Stimulated activated naive CD4-positive, alpha-beta T cell (primary cell): ENCODE measurements around the gene FKBP9.
"Not testable (repeated sequence)": the region's sequence is repeated elsewhere in the genome, so short reads cannot be mapped to it uniquely, and the experiment has no call there.

Source experiments
- DNase-seq, 6 experiments: peaks; one replicate each; lab custom pipeline; 2025; lab: John Stamatoyannopoulos, UW

The FKBP9 gene

DNA sequence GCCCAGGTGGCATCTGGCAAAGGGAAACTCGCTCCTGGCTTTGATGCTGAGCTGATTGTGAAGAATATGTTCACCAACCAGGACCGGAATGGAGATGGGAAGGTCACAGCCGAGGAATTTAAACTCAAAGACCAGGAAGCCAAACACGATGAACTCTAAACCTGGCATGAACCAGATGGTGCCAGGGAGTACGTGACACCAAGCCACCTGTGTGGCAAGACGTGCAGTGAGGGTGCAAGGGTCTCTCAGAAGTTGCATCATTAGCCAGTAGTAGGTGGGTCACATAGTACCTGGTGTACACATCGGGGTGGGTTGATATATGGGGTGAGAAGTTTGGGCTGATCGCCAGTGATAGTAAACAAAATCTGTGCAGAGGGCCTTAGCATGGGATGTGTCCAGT, 48.0 kb downstream of the FKBP9 start:
- DNase-seq: not testable (repeated sequence)

DNA sequence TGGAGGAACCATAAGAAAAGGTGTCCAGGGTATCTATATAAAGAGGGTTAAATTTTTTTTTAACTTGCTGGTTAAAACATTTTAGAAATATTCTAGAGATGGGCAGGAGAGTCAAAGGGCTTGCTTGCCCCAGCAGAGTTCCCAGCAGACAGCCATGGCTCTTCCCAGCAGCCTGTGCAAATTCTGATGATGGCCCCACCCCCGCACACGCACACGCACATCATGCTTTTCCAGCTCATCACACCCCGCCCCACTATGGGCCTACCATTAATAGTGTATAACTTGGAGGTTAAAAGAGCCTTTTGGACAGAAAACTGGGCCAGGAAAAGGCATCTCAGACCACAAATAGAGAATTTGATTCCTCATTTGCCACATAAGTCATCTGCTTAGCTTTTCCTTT, 48.5 kb downstream of the FKBP9 start:
- not testable (repeated sequence) for DNase-seq

DNA sequence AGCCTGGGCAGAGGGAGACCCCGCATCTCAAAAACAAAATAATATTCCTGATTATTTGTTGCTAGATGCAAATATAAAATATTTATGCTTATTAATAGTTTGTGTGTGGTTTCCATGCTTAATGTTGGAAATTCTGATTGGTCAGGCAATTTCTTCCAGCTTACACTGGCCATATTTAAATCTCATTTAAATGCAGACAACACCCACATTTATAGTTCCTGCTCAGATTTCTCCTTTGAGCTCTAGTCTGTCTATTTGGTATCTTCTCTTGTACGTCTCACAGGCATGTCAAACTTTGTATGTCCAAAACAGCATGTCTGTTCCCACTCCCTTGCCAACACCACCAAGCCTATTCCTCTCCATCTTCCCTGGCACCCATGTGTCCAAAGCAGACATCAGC, 52.5 kb downstream of the FKBP9 start:
- no peak for DNase-seq

DNA sequence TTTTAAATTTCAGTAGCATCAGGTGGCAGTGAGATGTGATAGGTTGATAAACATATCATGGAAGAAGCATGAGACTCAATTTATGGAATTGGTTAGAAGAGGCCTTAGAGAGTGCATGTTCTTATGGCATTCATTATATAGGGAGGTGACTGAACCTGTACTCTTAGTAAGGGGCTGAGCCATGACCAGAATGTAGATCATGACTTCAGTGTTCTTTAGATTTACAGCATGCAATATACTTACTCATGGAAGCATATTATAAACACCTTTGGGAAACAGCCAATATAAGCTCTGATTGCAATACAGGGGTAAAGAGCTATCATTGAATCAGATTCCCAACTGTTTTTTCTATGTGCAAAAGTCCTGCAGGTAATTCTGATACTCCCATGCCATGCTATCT, 55.1 kb downstream of the FKBP9 start:
- no peak for DNase-seq

DNA sequence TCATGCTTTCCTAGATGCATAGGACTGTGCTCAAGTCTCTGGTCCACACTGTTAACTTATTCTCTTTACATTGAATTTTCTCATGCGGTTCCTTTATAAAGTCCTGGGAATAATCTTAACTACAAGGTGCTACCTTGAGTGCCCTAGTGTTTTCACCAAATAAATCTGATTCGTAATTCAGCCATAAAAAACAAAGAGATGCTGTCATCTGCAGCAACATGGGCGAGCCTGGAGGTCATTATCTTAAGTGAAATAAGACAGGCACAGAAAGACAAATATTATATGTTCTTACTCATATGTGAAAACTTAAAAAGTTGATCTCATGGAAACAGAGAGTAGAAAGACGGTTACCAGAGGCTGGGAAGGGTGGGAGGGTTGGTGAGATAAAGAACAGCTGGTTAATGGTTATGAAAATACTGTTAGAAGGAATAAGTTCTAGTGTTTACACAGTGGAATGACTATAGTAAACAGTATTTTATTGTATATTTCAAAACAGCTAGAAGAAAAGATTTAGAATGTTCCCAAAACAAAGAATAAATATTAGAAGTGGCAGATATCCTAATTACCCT, 67.0 kb downstream of the FKBP9 start:
- no peak for DNase-seq

DNA sequence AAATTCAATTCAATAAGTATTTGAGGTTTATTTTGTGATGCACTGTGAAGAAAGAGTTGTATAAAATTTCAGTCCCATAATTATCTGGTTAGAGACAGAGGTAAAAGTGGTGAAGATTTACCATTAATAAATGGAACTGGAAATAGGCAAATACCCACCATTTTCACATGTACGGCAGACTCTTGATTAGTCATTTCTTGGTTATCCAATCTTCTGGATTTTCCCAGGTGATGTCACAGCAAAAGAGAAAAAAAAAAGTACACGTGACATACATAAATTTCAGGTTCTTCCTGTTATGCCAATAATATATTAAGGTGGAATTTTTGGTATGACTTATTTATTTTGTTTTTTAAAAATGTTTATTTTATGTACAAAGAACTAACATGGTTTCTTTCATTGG, 78.5 kb downstream of the FKBP9 start:
- DNase-seq: no peak

DNA sequence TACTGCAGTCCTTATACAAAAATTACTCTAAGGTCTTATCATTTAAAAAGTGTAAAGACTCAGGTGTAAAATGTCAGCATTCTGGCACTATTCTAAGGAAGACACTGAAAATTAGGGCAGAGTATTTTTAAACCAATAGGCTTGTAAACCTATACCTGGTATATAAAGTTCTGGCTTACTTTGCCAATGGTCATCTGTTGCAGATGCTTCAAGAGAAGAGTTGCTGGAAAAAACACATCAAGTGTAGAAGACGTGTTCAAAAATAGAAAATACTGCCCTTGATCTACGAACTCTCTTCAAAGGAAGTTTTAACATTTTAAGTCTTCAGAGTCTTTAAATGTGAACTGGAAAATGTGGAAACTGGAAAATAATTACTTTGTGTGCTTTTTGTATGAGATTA, 81.4 kb downstream of the FKBP9 start:
- no peak for DNase-seq

DNA sequence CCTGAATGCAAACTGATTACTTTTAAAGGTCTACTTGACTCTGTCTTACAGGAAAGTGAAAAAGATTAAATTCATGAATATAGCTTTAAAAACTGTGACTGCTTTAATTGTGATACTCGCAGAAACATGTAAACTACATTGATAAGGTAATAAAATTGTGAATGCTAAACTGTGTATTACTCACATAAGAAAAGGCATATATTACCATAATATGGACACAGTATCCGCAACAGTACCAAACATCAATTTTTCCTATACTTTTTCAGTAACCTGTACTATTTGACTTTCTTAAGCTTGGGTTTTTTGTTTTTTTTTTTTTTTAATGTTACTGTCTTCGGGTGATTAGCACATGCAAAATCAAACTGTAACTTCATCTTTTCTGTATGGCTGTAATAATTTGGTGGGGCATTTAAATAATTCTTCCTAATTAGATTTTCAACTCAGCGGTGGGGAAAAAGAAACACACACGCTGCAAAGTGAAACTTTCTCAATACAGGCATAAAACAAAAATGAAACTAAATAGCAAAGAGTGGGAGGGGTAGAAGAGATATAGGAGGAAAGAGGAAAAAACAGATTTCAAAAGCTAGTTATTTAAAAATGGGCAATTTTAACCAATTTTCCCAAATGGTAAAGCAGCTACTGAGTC, 82.1 kb downstream of the FKBP9 start:
- peak in 3 of 6 experiments; percentile 7 to 40 (median 36) for DNase-seq

DNA sequence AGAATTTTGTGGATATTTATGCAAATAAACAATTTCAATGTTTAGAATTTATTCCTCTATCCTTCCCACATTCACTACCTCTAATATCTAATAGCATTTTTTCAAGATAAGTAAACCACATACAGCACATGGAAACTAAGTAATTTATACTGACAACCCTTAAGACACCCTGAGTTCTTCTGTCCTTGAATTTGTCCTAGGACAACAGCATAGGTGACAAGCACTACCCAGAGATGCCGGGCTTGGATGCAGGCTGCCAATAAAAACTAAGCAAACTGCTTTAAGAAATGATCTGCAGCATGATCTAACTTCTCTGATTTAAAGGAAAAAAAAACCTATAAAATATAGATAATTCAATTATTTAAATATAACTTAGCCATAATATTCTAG, 82.7 kb downstream of the FKBP9 start:
- DNase-seq: peak in 1 of 6 experiments; percentile 25

DNA sequence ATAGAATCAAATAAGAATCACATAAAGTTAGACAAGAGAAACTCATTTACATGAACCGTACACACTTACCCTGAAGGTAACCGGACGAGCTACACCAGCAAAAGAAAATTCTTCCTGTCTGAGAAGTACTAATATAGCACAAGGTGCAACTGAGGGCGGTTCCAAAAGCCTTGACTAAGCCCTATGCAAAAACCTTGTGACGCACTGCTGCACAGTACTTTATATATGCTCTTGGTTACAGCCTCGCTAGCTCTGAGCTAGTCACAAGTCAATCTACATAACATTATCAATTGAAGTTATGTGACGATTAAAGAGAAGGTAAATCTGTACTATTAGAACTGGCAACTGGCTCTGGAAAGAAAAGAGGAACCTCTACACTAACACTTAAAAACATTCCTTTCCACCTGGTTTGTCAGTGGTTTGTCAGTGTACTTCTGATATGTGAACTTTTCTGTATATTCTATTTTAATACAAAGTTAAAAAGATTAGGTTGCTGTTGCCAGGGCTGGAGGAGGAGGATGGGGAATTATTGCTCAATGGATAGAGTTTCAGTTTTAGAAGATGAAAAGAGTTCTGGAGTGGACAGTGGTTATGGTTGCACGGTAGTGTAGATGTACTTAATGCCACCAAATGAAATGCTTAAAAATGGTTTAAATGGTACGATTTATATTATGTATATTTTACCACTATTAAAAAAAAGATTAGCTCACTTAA, 83.7 kb downstream of the FKBP9 start:
- DNase-seq: peak; percentile 37 to 79 (median 68)

DNA sequence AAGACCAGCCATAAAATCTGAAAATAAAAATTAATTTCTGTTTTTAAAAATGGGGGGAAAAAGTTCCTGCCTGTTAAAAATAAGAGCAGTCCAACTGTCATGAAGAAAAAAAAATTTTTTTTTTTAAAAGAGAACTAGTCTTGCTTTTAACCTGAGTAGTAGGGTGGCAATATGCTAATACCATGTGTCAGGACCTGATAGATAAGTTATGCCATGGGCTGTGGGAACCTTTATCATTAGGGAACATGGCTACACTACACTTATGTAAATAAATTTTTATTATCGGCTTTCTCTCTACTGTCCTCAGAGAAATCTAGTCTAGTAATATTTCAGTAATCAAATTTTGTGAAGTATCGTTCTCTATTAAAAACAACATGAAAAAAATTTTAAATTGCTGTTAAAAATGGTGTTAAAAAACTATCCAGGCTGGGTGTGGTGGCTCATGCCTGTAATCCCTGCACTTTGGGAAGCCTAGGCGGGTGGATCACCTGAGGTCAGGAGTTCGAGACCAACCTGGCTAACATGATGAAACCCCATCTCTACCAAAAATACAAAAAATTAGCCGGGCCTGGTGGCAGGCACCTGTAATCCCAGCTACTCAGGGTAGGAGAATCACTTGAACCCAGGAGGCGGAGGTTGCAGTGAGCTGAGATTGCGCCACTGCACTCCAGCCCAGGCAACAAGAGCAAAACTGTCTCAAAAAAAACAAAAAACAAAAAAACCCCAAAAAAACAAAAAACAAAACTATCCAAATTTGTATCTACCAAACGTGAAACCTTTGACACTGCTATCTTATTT, 84.6 kb downstream of the FKBP9 start:
- no peak for DNase-seq

DNA sequence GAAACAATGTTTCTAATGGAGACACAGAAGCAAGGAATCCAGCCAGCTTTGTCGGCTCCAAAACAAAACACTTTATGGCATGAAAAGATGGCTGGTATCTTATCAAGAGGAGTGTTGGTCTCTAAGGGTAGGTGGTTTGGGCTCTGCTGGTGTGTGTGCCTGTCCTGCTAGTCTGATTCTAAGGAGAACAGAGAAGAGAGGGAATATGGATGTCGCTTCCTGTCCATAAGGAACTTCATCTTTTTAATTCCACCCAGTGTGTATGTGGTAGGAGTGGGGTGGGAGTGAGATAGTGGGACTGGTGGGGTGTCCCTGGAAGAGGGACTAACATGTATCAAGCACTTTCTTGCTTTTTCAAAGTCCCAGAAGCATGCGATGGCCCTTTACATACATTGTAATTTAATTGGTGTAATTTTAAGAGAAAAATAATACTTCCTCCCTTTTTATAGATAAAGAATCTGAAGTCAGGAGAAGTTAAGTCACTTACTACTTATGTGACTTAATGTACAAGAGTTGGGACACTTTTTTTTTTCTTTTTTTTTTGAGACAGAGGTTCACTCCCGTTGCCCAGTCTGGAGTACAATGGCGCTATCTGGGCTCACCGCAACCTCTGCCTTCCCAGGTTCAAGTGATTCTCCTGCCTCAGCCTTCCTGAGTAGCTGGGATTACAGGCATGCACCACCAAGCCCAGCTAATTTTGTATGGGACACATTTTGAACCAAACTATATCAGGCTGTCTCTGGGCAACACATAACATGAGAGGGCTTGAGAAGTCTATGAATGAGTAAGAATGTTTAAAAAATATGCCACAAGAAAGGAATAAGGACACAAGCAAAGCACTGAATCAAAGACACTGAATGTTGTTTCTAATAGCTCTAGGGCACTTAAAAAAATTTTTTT, 86.5 kb downstream of the FKBP9 start:
- DNase-seq: no peak

DNA sequence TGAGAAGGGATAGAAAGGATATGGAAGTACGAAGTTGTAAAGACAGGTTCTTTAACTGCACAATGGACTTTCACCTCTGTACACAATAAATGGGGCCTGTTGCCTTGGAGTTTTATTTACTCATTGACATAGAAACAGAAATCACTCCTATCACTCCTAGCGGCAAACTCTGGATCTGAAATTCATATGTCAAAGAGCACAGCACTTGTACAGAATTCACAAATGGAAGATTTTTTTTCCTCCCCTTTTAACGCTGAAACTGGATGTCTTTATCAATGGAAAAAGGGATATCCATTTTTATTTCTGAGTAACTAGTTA, 87.1 kb downstream of the FKBP9 start:
- no peak for DNase-seq

DNA sequence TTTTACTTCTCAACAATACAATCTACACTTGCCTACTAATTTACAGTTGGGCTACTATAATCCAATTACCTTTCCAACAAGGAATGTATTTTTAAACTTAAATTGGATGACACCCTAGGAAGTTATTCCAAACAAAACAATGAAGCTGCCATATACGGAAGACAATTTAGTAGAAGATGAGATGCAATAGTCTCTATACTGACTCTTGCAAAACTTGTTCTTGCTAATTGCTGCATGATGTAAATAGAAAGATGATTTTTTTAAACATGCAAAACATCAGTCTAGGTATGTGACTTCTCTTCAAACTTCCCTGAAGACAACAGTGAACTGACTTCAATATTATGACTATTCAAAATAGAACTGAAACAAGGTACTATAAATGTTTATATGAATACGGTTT, 87.7 kb downstream of the FKBP9 start:
- no peak for DNase-seq

DNA sequence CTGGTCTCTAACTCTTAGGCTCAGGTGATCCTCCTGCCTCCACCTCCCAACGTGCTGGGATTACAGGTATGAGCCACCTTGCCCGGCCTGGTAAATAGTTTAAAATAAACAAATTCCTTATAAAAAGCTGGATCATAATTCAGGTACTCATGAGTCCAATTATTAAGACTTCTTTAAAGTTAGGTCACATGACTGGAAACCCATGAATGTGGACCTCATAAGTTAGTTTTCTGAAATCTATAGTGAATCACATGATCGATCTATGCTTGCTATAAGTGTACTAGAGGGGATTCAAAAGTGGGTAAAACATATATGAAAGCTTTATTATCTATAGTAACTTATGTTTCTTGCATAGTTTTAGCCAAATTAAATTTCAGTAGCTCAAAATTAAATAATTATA, 91.0 kb downstream of the FKBP9 start:
- DNase-seq: no peak

DNA sequence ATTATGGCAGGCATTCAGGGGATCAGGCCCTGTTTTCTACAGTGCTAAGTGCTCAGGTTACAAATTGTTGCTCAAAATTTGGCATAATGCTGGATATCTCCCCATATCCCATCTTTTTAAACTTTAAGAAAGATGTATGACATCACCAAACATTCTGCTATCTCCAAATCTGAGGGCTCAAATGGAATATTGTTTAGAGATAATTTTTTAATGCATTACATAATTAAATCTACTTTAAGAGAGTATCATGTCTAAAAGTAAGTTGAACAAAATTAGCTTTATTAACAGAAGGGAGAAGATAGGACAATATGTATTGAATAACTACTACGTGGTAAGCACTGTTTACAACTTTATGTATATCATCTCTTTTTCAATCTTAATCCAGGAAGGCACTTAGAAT, 91.5 kb downstream of the FKBP9 start:
- DNase-seq: no peak

DNA sequence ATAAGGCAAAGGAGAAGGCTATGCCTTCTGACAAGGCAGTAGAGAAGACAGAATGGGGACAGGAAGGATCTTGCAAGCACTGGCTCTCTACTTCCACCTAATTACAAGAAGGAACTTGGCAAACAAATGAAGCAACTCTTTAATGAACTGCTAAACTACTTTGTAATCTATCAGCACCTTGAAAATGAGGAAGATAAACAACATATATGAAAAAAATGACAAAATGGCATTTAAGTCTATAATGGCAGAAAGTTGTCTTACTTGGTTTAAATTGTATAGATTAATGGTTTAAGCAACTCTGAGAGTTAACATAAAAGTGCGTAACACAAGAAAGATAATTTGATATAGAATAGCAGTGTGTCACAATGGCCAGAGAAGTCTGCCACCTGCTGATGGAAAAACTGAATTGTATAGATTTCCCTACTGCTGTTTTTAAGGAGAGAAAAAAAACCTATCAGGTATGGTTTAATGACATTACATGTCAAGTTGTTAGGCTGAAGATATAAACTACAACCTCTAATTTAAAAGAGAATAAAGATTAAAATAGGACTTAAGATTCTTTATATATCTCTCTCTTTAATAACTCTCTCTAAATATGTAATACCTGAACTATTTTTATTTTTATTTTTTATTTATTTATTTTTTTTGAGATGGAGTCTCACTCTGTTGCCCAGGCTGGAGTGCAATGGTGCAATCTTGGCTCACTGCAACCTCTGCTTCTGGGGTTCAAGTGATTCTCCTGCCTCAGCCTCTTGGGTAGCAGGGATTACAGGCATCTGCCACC, 93.5 kb downstream of the FKBP9 start:
- peak in 3 of 6 experiments; percentile 10 to 63 (median 55) for DNase-seq

DNA sequence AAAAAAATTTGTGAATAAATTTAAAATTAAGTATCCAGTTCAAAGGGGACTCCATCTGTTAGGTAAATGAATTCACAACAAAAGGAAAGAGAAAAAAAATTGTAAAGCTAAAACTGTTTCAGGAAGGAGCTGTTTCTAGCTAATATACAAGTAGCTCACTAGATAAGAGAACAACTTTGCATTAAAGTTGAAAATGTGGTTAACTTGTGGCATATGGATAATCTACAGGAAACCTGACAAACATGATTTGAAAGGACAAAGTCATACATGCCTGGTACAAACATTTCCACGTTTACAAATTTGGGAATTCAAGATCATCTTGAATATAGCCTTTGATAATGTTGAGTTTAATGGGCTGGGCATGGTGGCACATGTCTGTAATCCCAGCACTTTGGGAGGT, 96.5 kb downstream of the FKBP9 start:
- no peak for DNase-seq

DNA sequence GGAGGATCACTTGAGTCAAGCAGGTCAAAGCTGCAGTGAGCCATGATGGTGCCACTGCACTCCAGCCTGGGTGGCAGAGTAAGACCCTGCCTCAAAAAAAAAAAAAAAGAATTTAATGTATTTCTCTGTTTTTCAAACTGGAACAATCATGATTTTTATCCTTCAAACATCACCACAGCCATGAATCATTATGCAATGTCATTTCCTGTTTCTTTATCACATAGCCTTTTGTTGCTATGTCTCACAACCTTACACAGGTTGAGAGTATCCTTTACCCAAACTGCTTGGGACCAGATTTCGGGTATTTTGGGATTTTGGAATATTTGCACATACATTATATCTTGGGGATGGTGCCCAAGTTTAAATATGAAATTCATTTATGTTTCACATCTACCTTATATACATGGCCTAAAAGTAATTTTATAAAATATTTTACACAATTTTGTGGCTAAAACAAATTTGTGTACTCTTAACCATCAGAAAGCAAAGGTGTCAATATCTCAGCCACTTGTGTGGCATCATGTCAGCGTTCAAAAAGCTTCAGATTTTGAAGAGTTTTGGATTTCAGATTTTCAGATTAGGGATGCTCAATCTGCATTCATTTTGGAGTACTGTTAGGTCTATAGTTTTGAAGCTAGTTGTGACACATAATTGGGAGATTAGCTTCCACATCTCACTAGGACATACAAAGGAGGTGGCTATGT, 97.2 kb downstream of the FKBP9 start:
- peak in 3 of 6 experiments; percentile 5 to 10 (median 7) for DNase-seq

DNA sequence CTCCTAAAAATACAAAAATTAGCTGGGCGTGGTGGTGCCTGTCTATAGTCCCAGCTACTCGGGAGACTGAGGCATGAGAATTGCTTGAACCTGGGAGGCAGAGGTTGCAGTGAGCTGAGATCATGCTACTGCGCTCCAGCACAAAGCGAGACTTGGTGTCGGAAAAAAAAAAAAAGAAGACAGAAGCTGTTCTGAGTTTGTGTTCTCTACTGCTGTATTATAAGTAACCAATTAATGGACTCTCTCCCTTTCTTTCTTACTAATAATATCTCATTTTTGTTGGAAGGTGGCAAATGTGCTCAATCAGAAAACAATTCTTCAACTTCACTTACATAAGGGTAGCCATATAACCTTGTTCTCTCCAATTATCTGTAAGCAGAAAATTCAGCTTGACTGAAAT, 97.9 kb downstream of the FKBP9 start:
- no peak for DNase-seq
